Left cardiac atrium (tissue), 4 donors: Measurements from ENCODE around the gene TEX264. TPM values are rescaled to one million over a fixed set of nuclear protein-coding genes. Genes with fewer than 3 reads are reported as not detected.

Experiments used
- ATAC-seq, 2 donors: fragments of 200-7000 bp; cut with Tn5 transposase; one replicate each; pipeline ENCODE4 v1.9.1; 2020; ENCODE audit warnings: mild to moderate bottlenecking in 2 of 2, moderate library complexity in 2 of 2
- DNase-seq: peaks from one replicate; pipeline ENCODE4 v3.0.0-alpha.2; 2020
- intact Hi-C, 2 donors: fragments of 100-400 bp; cut with DNase I; formaldehyde crosslinking; loops; one replicate each; pipeline versions ENCODE4 v1.14.1 to v1.15.1; 2022 to 2023
- total RNA-seq, 2 donors: library from RNA; stranded (reverse); fragmentation: NEBNext Ultra II Directional; extraction: Animal tissue kit (Norgen Biotek cat#: 25700); gene quantifications; one replicate each; pipeline ENCODE4 v1.2.1, GENCODE V29; 2021
- donor health status: DM: no; HTN: yes; CAD: no.
- donor health status: DM: no; HTN: yes; CAD: no; lungs with severe emphysema.
- donor health status: DM: yes; HTN: yes; CAD: no.
- donor health status: Dilated cardiomyopathy.

The TEX264 gene
- total RNA-seq, 2 donors from 2014 or later, result 44.1 TPM

DNA sequence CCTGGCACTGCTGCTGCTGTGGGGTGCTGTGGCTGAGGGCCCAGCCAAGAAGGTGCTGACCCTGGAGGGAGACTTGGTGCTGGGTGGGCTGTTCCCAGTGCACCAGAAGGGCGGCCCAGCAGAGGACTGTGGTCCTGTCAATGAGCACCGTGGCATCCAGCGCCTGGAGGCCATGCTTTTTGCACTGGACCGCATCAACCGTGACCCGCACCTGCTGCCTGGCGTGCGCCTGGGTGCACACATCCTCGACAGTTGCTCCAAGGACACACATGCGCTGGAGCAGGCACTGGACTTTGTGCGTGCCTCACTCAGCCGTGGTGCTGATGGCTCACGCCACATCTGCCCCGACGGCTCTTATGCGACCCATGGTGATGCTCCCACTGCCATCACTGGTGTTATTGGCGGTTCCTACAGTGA, 38.0 kb downstream of the TEX264 start:
- DNase-seq (peak; percentile 15), ATAC-seq (no peak)
- intact Hi-C loops, result no loop called here

DNA sequence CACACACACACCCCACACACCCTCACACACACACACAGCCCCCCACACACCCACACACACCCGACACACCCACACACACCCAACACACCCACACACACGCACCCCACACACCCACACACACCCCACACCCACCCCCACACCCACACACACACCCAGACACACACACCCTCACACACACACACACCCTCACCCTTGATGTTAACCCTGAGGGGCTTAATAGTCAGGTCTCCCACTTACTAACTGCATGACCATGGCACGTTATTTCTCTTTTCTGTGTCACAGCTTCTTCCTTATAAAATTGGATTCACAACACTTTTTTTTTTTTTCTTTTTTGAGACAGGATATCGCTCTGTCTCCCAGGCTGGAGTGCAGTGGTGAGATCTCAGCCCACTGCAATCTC, 38.6 kb downstream of the TEX264 start:
- intact Hi-C loops, result loop anchor here in 1 of 2 donors (10.0 kb wide), 1 partner anchor 95 kb away; no protein-coding TSS in a partner anchor
- ATAC-seq (no peak), DNase-seq (peak; percentile 3)

DNA sequence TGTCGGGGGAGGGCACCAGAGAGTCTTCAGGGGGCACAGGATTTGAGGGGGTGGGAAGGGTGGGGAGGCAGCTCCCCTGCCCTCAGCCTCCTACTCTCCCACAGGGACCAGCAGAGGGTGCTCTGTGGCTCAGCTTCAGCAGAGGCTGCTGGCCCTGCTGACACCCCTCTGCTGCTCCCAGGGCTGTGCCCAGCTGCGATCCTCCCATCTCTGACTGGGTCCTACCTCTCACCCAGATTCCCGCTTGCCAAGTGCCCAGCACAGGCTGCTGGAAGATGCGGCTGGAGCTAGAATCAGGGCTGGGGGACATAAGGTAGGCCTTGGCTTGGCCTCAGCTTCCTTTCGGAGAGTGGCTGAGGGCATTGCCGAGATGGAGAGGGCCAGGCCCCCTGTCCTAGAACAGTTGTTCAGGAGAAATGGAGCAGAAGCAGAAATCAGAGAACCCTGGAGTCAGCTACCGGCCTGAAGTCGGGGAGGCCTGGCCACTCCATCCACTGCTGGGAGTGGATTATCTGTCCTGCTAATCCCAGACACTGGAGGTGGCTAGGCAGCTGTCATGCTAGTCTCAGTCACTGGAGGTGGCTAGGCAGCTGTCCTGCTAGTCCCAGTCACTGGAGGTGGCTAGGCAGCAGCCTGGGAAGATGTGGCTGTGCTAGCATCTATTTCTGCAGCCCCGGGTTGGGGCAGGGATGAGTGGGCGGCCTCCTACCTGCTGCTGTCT, 39.7 kb downstream of the TEX264 start:
- ATAC-seq (no peak), DNase-seq (peak; percentile 10)
- intact Hi-C loops, result loop anchor here in 1 of 2 donors (10.0 kb wide), 1 partner anchor 94 kb away; no protein-coding TSS in a partner anchor

DNA sequence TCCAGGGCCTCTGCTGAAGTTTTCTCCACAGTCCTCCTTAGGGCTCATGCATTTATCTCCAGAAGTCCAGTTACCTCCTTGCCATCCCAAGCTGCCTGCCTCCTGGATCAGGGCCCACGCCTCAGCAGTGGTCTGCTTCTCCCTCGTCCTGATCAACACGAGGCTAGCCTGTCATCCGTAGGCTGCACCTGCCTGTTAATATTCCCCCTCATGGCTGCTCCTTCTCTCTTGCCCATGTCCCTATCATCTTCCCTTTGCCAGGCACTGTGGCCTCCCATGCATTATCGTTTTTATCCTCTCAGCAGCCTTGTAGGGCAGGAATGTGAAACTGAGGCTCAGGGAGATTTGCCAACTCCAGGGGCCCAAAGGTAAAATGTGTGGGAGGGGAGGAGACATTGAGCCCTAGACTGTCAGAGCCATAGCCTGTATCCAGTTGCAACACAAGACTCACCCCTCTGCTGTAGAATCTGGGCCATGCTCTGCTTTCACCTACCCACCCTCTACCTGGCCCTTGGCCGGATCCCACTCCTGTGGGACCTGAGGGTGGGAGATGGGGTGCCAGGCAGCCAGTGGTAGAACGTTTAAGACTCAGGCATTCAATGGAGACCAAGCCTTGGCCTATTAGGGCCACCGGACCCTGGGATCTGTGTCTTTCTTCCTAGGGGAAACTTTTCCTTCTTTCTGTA, 40.4 kb downstream of the TEX264 start:
- intact Hi-C loops, result loop anchor here in 1 of 2 donors (10.0 kb wide), 1 partner anchor 93 kb away; no protein-coding TSS in a partner anchor
- DNase-seq (no peak), ATAC-seq (no peak)

DNA sequence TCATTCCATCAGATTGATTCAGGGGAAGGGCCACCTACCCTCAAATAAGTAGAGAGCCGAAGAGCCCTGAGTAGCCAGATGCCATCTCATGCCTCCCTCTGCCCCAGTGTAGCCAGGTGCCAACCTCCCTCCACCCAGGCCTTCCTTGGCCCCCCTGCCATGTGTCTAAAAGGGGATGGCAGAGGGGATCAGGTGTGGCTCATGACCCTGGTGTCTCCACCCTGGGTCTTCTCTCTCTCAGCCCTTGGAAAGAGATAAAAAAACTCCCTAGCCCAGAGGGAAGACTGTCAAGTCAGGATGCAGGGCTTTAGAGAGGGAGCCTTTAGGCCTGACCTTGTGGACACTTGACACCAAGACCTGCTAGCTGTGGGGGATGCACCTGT, 41.0 kb downstream of the TEX264 start:
- intact Hi-C loops, result loop anchor here in 1 of 2 donors (10.0 kb wide), 1 partner anchor 93 kb away; no protein-coding TSS in a partner anchor
- ATAC-seq (no peak), DNase-seq (no peak)

DNA sequence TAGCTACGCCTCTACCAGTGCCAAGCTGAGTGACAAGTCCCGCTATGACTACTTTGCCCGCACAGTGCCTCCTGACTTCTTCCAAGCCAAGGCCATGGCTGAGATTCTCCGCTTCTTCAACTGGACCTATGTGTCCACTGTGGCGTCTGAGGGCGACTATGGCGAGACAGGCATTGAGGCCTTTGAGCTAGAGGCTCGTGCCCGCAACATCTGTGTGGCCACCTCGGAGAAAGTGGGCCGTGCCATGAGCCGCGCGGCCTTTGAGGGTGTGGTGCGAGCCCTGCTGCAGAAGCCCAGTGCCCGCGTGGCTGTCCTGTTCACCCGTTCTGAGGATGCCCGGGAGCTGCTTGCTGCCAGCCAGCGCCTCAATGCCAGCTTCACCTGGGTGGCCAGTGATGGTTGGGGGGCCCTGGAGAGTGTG, 41.5 kb downstream of the TEX264 start:
- intact Hi-C loops, result loop anchor here in 1 of 2 donors (10.0 kb wide), 1 partner anchor 92 kb away; no protein-coding TSS in a partner anchor
- DNase-seq, result no peak

DNA sequence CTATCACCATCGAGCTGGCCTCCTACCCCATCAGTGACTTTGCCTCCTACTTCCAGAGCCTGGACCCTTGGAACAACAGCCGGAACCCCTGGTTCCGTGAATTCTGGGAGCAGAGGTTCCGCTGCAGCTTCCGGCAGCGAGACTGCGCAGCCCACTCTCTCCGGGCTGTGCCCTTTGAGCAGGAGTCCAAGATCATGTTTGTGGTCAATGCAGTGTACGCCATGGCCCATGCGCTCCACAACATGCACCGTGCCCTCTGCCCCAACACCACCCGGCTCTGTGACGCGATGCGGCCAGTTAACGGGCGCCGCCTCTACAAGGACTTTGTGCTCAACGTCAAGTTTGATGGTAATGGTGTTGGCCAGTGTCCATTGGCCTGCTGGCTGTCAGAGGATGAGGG, 41.9 kb downstream of the TEX264 start:
- intact Hi-C loops, result loop anchor here in 1 of 2 donors (10.0 kb wide), 1 partner anchor 92 kb away; no protein-coding TSS in a partner anchor
- ATAC-seq, result no peak
- DNase-seq, result no peak

More for the DNA sequence above, 41.5 kb downstream of the TEX264 start:
- no peak for ATAC-seq

DNA sequence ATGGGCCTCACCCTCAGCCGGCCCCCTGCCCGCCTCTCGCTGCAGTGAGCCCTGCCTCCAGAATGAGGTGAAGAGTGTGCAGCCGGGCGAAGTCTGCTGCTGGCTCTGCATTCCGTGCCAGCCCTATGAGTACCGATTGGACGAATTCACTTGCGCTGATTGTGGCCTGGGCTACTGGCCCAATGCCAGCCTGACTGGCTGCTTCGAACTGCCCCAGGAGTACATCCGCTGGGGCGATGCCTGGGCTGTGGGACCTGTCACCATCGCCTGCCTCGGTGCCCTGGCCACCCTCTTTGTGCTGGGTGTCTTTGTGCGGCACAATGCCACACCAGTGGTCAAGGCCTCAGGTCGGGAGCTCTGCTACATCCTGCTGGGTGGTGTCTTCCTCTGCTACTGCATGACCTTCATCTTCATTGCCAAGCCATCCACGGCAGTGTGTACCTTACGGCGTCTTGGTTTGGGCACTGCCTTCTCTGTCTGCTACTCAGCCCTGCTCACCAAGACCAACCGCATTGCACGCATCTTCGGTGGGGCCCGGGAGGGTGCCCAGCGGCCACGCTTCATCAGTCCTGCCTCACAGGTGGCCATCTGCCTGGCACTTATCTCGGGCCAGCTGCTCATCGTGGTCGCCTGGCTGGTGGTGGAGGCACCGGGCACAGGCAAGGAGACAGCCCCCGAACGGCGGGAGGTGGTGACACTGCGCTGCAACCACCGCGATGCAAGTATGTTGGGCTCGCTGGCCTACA, 44.4 kb downstream of the TEX264 start:
- no peak for ATAC-seq
- no peak for DNase-seq
- intact Hi-C loops, result loop anchor here in 1 of 2 donors (10.0 kb wide), 1 partner anchor 89 kb away; no protein-coding TSS in a partner anchor

DNA sequence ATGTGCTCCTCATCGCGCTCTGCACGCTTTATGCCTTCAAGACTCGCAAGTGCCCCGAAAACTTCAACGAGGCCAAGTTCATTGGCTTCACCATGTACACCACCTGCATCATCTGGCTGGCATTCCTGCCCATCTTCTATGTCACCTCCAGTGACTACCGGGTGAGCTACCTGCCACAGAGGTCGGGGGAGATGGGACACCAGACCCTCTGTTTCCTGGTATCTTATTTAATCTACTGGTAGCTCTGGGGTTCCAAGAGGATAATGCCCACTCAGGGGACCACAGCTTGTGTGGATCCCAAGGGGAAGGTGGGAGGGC, 44.9 kb downstream of the TEX264 start:
- ATAC-seq (no peak), DNase-seq (no peak)
- intact Hi-C loops, result loop anchor here in 1 of 2 donors (10.0 kb wide), 1 partner anchor 89 kb away; no protein-coding TSS in a partner anchor

DNA sequence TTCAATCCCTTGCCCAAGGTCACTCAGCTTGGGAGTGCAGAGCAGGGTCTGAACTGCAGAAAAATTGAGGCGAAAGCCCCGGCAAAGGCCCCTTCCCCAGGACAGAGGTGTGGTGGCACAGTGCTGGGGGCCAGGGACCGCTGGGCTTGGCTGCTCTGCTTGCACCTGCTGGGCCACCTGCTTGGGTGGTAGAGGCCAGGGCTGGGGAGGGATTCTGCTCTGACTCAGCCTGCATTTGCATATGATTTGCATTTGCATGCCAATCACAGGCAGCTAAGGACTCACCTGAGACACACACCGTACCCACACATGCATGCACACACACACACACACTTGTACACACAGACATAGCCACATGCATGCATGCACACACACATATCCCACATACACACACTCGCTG, 45.8 kb downstream of the TEX264 start:
- DNase-seq (no peak), ATAC-seq (no peak)
- intact Hi-C loops, result loop anchor here in 1 of 2 donors (10.0 kb wide), 1 partner anchor 88 kb away; no protein-coding TSS in a partner anchor

DNA sequence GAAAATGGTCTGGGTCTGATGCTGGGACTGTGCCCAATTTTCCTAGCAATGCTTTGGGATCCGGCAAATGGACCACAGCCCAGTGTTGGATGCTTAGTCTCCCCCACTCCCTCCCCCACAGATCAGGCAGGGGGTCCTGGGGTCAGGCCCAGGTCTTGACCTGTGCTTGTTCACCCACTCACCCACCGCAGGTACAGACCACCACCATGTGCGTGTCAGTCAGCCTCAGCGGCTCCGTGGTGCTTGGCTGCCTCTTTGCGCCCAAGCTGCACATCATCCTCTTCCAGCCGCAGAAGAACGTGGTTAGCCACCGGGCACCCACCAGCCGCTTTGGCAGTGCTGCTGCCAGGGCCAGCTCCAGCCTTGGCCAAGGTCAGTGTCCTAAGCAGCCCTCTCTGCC, 46.4 kb downstream of the TEX264 start:
- DNase-seq (no peak), ATAC-seq (no peak)
- intact Hi-C loops, result loop anchor here in 1 of 2 donors (10.0 kb wide), 1 partner anchor 87 kb away; no protein-coding TSS in a partner anchor

DNA sequence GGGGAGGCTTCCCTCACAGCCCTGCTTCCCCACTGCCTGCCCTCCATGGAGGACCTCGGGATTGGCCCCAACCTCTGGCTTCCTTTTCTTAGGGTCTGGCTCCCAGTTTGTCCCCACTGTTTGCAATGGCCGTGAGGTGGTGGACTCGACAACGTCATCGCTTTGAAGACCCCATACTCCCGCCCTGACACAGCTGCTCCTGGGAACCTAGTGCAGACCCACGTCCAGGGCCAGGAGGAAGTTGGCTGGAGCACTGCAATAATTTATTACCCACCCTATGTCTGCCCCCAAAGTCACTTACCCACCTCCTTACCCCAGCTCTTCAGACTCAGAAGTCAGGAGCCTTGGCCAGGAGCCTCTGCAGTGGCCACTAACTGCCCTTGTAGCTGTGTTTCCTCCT, 46.9 kb downstream of the TEX264 start:
- intact Hi-C loops, result loop anchor here in 1 of 2 donors (10.0 kb wide), 1 partner anchor 87 kb away; no protein-coding TSS in a partner anchor
- ATAC-seq, result no peak

DNA sequence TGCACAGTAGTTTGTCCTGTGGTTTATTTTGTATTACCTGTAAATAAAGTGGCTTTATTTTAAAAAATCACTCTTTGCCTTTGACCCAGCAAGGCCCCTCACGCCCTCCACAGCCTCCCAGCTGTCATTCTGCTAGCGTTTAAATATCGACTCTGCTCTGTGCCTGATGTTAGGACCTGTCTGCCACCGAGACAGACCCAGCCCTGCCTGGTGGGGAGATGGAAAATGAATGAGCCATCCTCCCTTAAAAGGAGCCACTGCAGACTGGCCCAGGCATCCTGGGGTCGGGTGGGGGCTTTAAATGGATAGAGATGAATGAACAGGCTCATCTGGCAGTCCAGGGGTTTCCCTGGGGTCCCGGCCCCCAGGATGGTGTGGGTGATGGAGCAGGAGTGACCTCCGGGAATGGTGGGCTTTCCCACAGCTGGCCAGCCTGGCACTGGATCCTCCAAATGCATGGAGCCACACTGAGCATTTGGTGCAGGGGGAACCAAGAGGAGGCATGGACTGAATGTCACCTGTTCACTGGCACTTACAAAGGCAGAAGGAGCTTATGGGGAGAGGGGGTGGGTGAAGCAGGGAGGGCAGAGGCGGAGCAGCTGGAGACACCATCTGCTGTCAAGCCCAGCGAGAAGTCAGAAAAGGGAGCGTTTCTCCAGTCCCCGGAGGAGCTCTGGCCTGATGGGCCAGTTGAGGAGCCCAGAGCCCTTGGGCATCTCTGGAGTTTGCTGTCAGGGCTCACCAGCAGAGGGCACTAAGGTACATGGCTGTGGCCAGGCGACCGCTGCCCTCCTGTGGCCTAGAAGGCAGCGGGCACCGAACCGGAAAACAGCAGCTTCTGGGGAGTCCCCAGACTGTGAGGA, 47.7 kb downstream of the TEX264 start:
- intact Hi-C loops, result loop anchor here in 1 of 2 donors (10.0 kb wide), 1 partner anchor 86 kb away; no protein-coding TSS in a partner anchor
- peak; percentile 70 for DNase-seq
- ATAC-seq, result peak; percentile 57 to 78

More for the DNA sequence above, 46.9 kb downstream of the TEX264 start:
- no peak for DNase-seq

DNA sequence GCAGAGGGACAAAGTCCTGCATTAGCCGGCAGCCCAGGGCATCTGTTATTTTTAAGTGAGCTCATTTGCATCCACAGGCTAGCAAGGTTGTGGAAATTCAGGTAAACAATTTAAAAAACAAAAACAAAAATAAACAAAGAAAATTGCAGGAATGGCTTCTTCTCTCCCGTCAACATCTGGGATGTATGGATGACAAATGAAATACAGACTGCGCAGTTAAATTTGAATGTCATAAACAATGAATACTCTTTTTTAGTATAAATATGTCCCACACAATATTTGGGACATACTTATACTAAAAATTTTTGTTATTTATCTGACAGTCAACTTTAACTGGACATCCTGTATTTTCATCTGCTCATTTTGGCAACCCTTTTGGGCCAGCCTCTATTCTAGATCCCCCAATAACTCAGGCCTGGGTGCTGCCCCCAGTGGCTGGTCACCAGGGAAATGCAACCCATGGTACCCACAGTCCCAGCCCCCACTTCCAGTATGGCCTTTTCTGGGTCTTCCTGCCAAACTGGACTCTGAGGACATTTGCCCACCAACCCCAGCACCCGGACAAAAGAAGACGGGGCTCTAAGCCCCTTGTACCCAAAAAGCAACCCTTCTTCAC, 48.5 kb downstream of the TEX264 start:
- no peak for DNase-seq

DNA sequence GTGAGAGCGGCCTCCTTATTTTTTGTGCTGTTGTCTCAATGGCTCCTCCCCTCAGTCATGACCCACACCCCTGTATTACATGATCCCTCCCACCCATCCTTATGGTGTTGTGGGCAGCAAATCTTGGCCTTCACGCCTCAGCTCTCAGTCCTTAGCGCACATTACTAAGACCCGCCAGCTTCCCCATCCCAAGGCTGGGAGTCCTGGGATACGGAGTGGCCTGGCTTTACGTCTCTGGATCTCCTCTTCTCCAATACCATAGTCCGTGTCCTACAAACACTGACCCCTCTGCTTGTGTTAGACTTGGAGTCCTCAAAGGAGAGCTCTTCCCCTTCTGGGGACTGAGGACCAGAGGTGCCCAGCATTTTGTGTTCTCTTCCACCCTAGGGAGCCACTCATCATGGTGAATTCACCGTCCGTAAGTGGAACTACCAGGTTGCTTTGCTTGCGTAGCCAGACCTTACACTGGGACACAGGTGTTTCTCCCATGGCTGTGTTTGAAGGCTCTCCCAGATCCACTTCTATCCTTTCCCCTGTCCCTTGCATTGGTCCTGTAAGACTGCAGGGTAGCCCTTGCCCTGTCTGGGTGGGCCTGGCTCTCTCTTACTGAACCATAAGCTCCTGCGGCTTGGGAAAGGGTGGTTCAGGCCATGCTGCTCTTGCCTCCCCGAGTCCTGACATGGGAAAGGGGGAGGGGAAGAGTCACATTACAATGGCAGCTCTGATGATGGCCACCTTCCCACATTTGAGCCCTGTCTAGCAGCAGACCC, 49.4 kb downstream of the TEX264 start:
- DNase-seq (no peak), ATAC-seq (no peak)
- intact Hi-C loops, result no loop called here

More for the DNA sequence above, 48.5 kb downstream of the TEX264 start:
- intact Hi-C loops, result loop anchor here in 1 of 2 donors (10.0 kb wide), 1 partner anchor 85 kb away; no protein-coding TSS in a partner anchor
- no peak for ATAC-seq

DNA sequence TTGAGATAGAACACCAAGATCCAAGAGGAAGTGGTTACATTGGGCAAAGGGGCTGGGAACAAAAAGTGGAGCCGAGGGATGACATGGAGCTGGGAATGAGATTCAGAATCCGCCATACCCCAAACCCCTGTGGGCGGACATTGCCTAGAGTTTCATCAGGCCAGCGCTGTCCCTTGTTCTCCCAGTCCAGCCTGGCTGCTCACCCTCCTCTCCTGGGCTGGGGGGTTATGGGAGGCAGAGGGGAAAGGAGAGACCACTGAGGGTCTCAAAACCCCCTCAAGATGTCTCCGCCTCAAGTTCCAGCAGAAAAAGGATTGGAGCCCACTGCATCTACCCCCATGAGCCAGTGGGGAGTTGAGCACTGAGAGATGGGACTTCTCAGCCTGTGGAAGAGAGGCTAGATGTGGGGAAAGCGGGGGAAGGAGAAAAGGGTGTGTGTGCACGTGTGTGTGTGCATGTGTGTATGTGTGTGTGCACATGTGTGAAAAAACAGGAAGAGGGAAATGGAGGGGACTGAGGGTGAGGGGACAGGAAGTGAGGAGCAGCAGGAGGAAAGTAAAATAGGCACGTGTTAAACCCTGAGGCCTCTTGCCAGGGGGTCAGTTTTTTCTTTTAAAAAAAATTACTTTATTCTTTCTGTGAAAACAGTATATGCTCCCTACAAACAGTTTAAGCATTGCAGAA, 50.2 kb downstream of the TEX264 start:
- ATAC-seq (no peak), DNase-seq (no peak)
- intact Hi-C loops, result no loop called here
